Astrocyte (in vitro differentiated cells and primary cell): ENCODE results near the gene GALNS. TPM values are rescaled to one million over a fixed set of nuclear protein-coding genes. Genes with fewer than 3 reads are reported as not detected.
"Not testable (repeated sequence)": the region's sequence is repeated elsewhere in the genome, so short reads cannot be mapped to it uniquely, and the experiment has no call there.

Experiments used
- DNase-seq: peaks from one replicate; pipeline ENCODE4 v3.0.0-alpha.2; 2010; ENCODE audit warnings: low read depth
- FAIRE-seq: peaks from 2 replicates; lab custom pipeline; 2011; peaks lifted over from hg19 to GRCh38; lab: Jason Lieb, UNC
- H2AFZ ChIP-seq: 2 replicates; pipeline ENCODE4 v1.6.0; 2012; ENCODE audit warnings: low read depth, low read length, inconsistent platforms
- H3K27ac ChIP-seq: 2 replicates; pipeline ENCODE4 v1.5.1; 2011; ENCODE audit warnings: low read depth, low read length, inconsistent platforms
- H3K27me3 ChIP-seq: 2 replicates; pipeline ENCODE4 v1.6.0; 2011; ENCODE audit warnings: low read length, inconsistent platforms; ENCODE audit not compliant: insufficient read depth
- H3K36me3 ChIP-seq: 2 replicates; pipeline ENCODE4 v1.5.1; 2011; ENCODE audit warnings: low read length, inconsistent platforms; ENCODE audit not compliant: insufficient read depth
- H3K4me1 ChIP-seq: 2 replicates; pipeline ENCODE4 v1.5.1; 2011; ENCODE audit warnings: low read length, inconsistent platforms; ENCODE audit not compliant: insufficient read depth
- H3K4me2 ChIP-seq: 2 replicates; pipeline ENCODE4 v1.6.0; 2012; ENCODE audit warnings: low read length, inconsistent platforms
- H3K4me3 ChIP-seq: 2 replicates; pipeline ENCODE4 v1.5.1; 2011; ENCODE audit warnings: low read depth, mild to moderate bottlenecking, low read length, inconsistent platforms; ENCODE audit not compliant: insufficient read depth
- H3K79me2 ChIP-seq: 2 replicates; pipeline ENCODE4 v1.6.0; 2012; ENCODE audit warnings: mild to moderate bottlenecking, low read length, inconsistent platforms; ENCODE audit not compliant: insufficient read depth
- H3K9ac ChIP-seq: 2 replicates; pipeline ENCODE4 v1.6.0; 2012; ENCODE audit warnings: mild to moderate bottlenecking, low read length, inconsistent platforms
- H3K9me3 ChIP-seq: 2 replicates; pipeline ENCODE4 v1.5.1; 2012; ENCODE audit warnings: low read depth, mild to moderate bottlenecking, low read length, inconsistent platforms; ENCODE audit not compliant: insufficient read depth
- H4K20me1 ChIP-seq: 2 replicates; pipeline ENCODE4 v1.6.0; 2012; ENCODE audit warnings: low read length, inconsistent platforms; ENCODE audit not compliant: insufficient read depth
- H3K27ac Mint-ChIP-seq: one replicate; pipeline ENCODE4 v1.8.0; 2021; ENCODE audit warnings: mild to moderate bottlenecking, mixed read lengths; ENCODE audit not compliant: unreplicated experiment
- H3K27me3 Mint-ChIP-seq: one replicate; pipeline ENCODE4 v1.8.0; 2021; ENCODE audit warnings: low read depth, mixed read lengths; ENCODE audit not compliant: unreplicated experiment
- H3K36me3 Mint-ChIP-seq: one replicate; pipeline ENCODE4 v1.8.0; 2021; ENCODE audit warnings: low read depth, mixed read lengths; ENCODE audit not compliant: unreplicated experiment
- H3K4me1 Mint-ChIP-seq: one replicate; pipeline ENCODE4 v1.8.0; 2021; ENCODE audit warnings: low read depth, mixed read lengths; ENCODE audit not compliant: unreplicated experiment
- H3K4me3 Mint-ChIP-seq: one replicate; pipeline ENCODE4 v1.8.0; 2021; ENCODE audit warnings: mild to moderate bottlenecking, moderate library complexity, mixed read lengths; ENCODE audit not compliant: unreplicated experiment
- H3K9me3 Mint-ChIP-seq: one replicate; pipeline ENCODE4 v1.8.0; 2021; ENCODE audit warnings: mild to moderate bottlenecking, mixed read lengths; ENCODE audit not compliant: unreplicated experiment
- EZH2 ChIP-seq: IDR thresholded peaks from 2 replicates; pipeline ENCODE4 v1.6.1; 2012; ENCODE audit warnings: mild to moderate bottlenecking, low read length, inconsistent platforms; ENCODE audit not compliant: insufficient read depth
- total RNA-seq: library from RNA; stranded (reverse); gene quantifications from 2 replicates; pipeline ENCODE4 v1.2.1, GENCODE V29; 2021
- TF ChIP-seq, protein P1 (sequence below): IDR thresholded peaks from 2 replicates; pipeline ENCODE4 v1.5.1; 2011; ENCODE audit warnings: low read depth, mild to moderate bottlenecking, inconsistent platforms, low read length, moderate library complexity; ENCODE audit not compliant: insufficient read depth

Gene GALNS
- total RNA-seq, 1 donor from 2014 or later, result 31.7 TPM

- peaks cover 26% of the 10 kb centered on the region for H3K27me3 Mint-ChIP-seq
- Histone ChIP-seq H3K79me2 (no peaks in the 10 kb centered on the region), H3K4me3 (no peak overlapping the region), H3K27ac (no peak overlapping the region), H3K4me2 (no peak overlapping the region), H4K20me1 (no peaks in the 10 kb centered on the region), H3K27me3 (no peaks in the 10 kb centered on the region), H2AFZ (no peak overlapping the region), H3K36me3 (no peaks in the 10 kb centered on the region), H3K9ac (no peak overlapping the region), H3K9me3 (no peaks in the 10 kb centered on the region), H3K4me1 (no peaks in the 10 kb centered on the region)
- no peak for TF ChIP-seq EZH2
- TF ChIP-seq, protein P1, sequence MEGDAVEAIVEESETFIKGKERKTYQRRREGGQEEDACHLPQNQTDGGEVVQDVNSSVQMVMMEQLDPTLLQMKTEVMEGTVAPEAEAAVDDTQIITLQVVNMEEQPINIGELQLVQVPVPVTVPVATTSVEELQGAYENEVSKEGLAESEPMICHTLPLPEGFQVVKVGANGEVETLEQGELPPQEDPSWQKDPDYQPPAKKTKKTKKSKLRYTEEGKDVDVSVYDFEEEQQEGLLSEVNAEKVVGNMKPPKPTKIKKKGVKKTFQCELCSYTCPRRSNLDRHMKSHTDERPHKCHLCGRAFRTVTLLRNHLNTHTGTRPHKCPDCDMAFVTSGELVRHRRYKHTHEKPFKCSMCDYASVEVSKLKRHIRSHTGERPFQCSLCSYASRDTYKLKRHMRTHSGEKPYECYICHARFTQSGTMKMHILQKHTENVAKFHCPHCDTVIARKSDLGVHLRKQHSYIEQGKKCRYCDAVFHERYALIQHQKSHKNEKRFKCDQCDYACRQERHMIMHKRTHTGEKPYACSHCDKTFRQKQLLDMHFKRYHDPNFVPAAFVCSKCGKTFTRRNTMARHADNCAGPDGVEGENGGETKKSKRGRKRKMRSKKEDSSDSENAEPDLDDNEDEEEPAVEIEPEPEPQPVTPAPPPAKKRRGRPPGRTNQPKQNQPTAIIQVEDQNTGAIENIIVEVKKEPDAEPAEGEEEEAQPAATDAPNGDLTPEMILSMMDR, result no peak
- H3K4me3 Mint-ChIP-seq, result no peak overlapping the region
- FAIRE-seq, result no peak
- DNase-seq, result no peak
- H3K27ac Mint-ChIP-seq, result no peak overlapping the region
- H3K4me1 Mint-ChIP-seq, result no peaks in the 10 kb centered on the region
- H3K9me3 Mint-ChIP-seq, result peaks cover 10% of the 10 kb centered on the region
- peaks cover 3% of the 10 kb centered on the region for H3K36me3 Mint-ChIP-seq
Observed at GRCh38 chr16:88894681-88895300, 38.0 kb upstream of the GALNS start.

DNA sequence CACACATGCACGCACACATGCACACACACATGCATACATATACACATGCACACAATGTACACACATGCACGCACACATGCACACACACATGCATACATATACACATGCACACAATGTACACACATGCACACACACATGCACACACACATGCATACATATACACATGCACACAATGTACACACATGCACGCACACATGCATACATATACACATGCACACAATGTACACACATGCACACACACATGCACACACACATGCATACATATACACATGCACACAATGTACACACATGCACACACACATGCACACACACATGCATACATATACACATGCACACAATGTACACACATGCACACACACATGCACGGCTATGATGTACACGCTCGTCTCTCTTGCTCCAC, 37.5 kb upstream of the GALNS start:
- not testable (repeated sequence) for H3K79me2 ChIP-seq, H3K4me3 ChIP-seq, DNase-seq, H3K36me3 ChIP-seq, H2AFZ ChIP-seq, FAIRE-seq, H3K4me1 Mint-ChIP-seq, H3K9me3 ChIP-seq, H3K27ac ChIP-seq, H3K36me3 Mint-ChIP-seq, H4K20me1 ChIP-seq, H3K4me2 ChIP-seq, H3K4me3 Mint-ChIP-seq, H3K27ac Mint-ChIP-seq, H3K27me3 ChIP-seq, H3K4me1 ChIP-seq, H3K9ac ChIP-seq
- peaks cover 28% of the 10 kb centered on the region for H3K27me3 Mint-ChIP-seq
- H3K9me3 Mint-ChIP-seq, result peaks cover 10% of the 10 kb centered on the region

DNA sequence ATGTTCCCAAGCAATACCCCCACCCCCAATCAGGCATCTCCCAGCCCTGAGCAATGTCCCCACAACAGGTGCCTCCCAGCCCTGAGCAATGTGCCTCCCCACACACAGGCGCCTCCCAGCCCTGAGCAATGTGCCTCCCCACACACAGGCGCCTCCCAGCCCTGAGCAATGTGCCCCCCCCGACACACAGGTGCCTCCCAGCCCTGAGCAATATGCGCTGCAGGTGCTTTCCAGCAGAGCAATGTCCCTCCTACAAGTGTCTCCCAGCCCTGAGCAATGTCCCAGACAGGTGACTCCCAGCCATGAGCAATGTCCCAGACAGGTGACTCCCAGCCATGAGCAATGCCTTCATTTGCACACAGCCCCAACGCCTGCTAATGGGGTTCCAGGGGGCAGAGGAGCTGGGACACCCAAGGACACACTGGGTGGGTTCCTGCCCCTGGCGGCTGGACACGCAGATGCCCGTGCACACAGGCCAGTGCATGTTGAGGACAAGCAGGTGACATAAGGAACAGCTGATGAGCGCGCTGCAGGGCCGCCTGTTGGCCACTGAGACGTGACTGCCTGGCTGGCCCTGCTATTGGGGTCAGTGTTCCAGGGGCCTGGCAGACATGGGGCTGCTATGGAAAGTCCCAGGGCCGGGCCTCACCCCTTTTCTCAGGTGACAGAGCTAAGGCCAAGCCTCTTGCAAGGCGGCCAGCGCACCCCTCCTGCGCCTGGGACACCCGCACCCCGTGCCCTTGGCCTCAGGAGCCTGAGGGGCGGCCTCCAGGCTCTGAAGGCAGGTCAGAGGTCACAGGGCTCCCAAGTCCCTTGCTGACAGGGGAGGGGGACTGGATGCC, 36.6 kb upstream of the GALNS start:
- Mint-ChIP-seq H3K4me1 (no peaks in the 10 kb centered on the region), H3K4me3 (no peak overlapping the region), H3K36me3 (peaks cover 5% of the 10 kb centered on the region), H3K27me3 (peaks cover 26% of the 10 kb centered on the region), H3K9me3 (peaks cover 10% of the 10 kb centered on the region), H3K27ac (no peak overlapping the region)
- Histone ChIP-seq H3K4me3 (no peak overlapping the region), H3K36me3 (no peaks in the 10 kb centered on the region), H4K20me1 (no peaks in the 10 kb centered on the region), H2AFZ (no peak overlapping the region), H3K27me3 (no peaks in the 10 kb centered on the region), H3K4me2 (no peak overlapping the region), H3K4me1 (no peaks in the 10 kb centered on the region), H3K9me3 (no peaks in the 10 kb centered on the region), H3K27ac (no peak overlapping the region), H3K79me2 (no peaks in the 10 kb centered on the region), H3K9ac (no peak overlapping the region)
- DNase-seq (no peak), FAIRE-seq (no peak)
- TF ChIP-seq EZH2, result no peak
- TF ChIP-seq, protein P1, result no peak
